Right lobe of liver (tissue), 4 donors: Measurements from ENCODE around the gene AIMP2.

Source experiments
- POLR2A ChIP-seq: fragments of 450-650 bp; IDR thresholded peaks from one replicate; pipeline ENCODE4 v1.6.1; 2017; ENCODE audit warnings: antibody characterized with exemption, mild to moderate bottlenecking
- TF ChIP-seq, protein P1 (sequence below), 4 donors: fragments of 200-600 bp in 3 of 4; fragments of 450-650 bp in 1 of 4; IDR thresholded peaks; one replicate each; pipeline versions ENCODE4 v1.5.1 to v1.8.0; 2016 to 2022; ENCODE audit warnings: antibody characterized with exemption in 4 of 4, mild to moderate bottlenecking in 2 of 4
- donor health status: DM: no; HTN: no; CAD: no.
- donor health status: DM: no; HTN: no; CAD: no.
- donor health status: DM: no; HTN: yes; CAD: no.

DNA sequence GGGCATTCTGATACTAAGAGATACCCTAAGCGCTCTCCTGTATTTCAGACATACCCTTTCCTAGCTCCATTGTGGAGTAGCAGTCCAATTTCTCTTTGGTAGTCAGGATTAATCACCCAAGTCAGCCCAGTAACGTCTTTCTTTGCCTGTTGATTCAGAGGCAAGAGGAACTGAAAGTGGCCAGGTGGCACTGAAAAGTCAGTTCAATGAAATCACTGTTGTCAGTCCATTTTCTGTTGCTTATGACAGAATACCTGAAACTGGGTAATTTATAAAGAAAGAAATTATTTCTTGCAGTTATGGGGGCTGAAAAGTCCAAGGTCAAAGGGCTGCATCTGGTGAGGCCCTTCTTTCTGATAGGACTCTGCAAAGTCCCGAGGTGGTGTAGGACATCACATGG lies 62.3 kb downstream of the AIMP2 start:
- TF ChIP-seq, protein P1, sequence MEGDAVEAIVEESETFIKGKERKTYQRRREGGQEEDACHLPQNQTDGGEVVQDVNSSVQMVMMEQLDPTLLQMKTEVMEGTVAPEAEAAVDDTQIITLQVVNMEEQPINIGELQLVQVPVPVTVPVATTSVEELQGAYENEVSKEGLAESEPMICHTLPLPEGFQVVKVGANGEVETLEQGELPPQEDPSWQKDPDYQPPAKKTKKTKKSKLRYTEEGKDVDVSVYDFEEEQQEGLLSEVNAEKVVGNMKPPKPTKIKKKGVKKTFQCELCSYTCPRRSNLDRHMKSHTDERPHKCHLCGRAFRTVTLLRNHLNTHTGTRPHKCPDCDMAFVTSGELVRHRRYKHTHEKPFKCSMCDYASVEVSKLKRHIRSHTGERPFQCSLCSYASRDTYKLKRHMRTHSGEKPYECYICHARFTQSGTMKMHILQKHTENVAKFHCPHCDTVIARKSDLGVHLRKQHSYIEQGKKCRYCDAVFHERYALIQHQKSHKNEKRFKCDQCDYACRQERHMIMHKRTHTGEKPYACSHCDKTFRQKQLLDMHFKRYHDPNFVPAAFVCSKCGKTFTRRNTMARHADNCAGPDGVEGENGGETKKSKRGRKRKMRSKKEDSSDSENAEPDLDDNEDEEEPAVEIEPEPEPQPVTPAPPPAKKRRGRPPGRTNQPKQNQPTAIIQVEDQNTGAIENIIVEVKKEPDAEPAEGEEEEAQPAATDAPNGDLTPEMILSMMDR (IDR thresholded peaks at IDR 0.05) = no peak
- TF ChIP-seq POLR2A = no peak
